ENCODE results near the gene LGR5.

LGR5 gene

DNA sequence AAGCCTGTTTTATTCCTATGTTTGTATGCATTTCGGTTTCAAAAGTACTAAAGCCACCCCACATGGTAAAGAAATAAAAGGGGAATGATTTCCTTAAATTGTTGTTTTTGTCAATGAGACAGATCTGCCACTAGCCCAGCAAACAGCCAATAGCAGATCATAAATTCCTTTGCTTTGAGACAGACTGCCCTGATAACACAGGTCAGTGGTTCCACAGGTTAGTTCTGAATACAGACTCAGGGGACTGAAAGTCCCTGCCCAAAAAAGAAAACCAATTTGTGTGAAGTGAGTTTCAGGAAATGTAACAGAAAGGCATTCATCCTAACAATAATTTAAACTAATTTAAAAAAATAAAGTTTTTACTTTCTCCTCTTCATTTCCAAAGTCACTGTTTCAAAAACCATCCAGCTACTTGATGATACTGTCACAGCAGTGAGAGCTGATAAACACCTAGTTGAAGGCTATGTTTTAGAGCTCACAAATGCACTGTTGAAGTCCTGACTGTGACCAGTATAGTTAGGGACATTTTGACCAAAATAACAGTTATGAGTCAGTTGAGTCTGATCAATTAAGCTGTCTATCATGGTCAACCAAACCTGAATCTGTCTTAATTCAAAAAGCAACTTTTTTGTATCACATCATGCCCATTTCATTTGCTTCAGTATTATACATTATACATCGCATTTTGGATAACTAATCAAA is 77.7 kb downstream of the LGR5 start:
- H4K20me1 ChIP-seq: no peaks in the 10 kb centered on the region
- H3K4me3 ChIP-seq: no peak overlapping the region
- no peak overlapping the region for H3K27ac ChIP-seq
- no peak for TF ChIP-seq Cebpa-rat (IDR thresholded peaks at IDR 0.05)
- H3K36me3 ChIP-seq: no peaks in the 10 kb centered on the region
- no peaks in the 10 kb centered on the region for H3K27me3 ChIP-seq
- H3K4me2 ChIP-seq: no peak overlapping the region
- no peaks in the 10 kb centered on the region for H3K9me3 ChIP-seq (replicated peaks in 1 of 11)
- H3K9ac ChIP-seq: no peak overlapping the region
- H3K4me1 ChIP-seq: no peaks in the 10 kb centered on the region

- no peak overlapping the region for H3K9ac ChIP-seq
- no peak for TF ChIP-seq Cebpa-rat (IDR thresholded peaks at IDR 0.05)
- no peaks in the 10 kb centered on the region for H3K27me3 ChIP-seq
- H4K20me1 ChIP-seq: no peaks in the 10 kb centered on the region
- no peak overlapping the region for H3K27ac ChIP-seq
- H3K4me2 ChIP-seq: no peak overlapping the region
- H3K36me3 ChIP-seq: no peaks in the 10 kb centered on the region
- H3K9me3 ChIP-seq (replicated peaks in 1 of 11): no peaks in the 10 kb centered on the region
- no peak overlapping the region for H3K4me3 ChIP-seq
- H3K4me1 ChIP-seq: peaks cover 0 to 9% (median 2%) of the 10 kb centered on the region in 10 experiments; a peak in 10 of 20 replicates
Observed at GRCh38 chr12:71521125-71521524, 81.5 kb downstream of the LGR5 start.

DNA sequence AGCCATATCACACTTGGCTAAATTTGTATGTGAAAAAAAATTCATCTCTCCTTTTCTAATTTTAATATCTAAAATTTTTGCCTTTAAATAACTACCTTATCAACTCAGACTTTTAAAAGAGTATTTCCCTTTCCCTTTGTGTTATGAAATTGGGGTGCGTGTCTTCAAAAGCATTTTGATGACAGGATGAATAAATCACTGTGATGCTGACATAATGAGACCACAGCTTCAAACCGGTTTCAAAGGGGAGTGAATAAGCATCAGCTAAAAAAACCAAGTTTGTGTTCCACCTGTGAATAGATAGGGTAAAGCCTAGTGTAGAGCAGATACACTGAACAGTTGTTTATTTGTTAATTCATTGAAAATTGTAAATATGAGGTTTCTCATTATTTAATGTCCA is 85.0 kb downstream of the LGR5 start:
- H3K36me3 ChIP-seq: no peaks in the 10 kb centered on the region
- H3K4me3 ChIP-seq: no peak overlapping the region
- TF ChIP-seq Cebpa-rat (IDR thresholded peaks at IDR 0.05): no peak
- peaks cover 0 to 9% (median 2%) of the 10 kb centered on the region in 10 experiments; a peak in 10 of 20 replicates for H3K4me1 ChIP-seq
- H4K20me1 ChIP-seq: no peaks in the 10 kb centered on the region
- H3K27me3 ChIP-seq: no peaks in the 10 kb centered on the region
- H3K27ac ChIP-seq: no peak overlapping the region
- peak overlapping the region in 4 of 11 experiments; percentile 7 to 34 (median 20); a peak in 5 of 22 replicates for H3K4me2 ChIP-seq
- H3K9me3 ChIP-seq (replicated peaks in 1 of 11): no peaks in the 10 kb centered on the region
- no peak overlapping the region for H3K9ac ChIP-seq

GRCh38 chr12:71533703-71534102 is 94.1 kb downstream of the LGR5 start:
- Histone ChIP-seq H3K4me2 (no peak overlapping the region), H3K9me3 (replicated peaks in 1 of 11) (no peaks in the 10 kb centered on the region), H3K27me3 (no peaks in the 10 kb centered on the region), H3K9ac (no peak overlapping the region), H4K20me1 (no peaks in the 10 kb centered on the region), H3K27ac (no peak overlapping the region), H3K4me1 (0 out of 20 replicates have a peak, but pooled peaks cover 0 to 4% (median 0%) of the 10 kb centered on the region in 10 experiments), H3K36me3 (no peaks in the 10 kb centered on the region), H3K4me3 (no peak overlapping the region)
- no peak for TF ChIP-seq Cebpa-rat (IDR thresholded peaks at IDR 0.05)

DNA sequence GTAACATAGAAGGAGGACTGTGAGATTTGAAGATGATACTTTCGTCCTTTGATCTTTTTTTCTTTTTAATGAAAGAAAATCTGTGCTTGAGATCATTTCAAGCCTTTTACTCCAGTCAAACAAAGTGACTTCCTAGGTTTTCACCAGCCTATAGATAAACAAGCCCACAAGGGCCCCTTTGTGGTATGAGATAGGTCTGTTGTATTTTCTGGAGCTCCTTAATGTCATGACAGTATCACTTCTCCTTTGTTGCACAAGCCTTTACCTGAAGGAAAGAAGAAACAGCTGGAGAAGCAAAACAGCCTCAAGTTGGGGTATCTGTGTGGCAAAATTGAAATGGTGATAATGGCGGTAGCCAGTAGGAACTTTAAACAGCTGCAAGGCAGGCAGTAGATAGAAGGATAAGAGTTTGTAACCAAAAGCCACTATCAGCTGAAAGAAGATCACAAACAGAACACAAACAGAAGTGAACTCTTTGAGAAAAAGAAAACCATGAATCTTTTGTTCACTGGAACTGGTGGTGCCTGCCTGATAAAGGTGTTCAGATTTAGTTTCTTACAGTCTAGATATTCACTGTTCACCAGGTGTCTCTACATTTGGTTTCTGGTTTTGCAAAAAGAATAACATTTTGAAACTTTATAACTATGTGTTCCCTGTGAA is 96.8 kb downstream of the LGR5 start:
- Histone ChIP-seq H3K4me3 (no peak overlapping the region), H3K4me2 (no peak overlapping the region), H3K27ac (no peak overlapping the region), H3K9me3 (replicated peaks in 1 of 11) (no peaks in the 10 kb centered on the region), H3K9ac (no peak overlapping the region), H3K27me3 (no peaks in the 10 kb centered on the region), H3K36me3 (no peaks in the 10 kb centered on the region), H3K4me1 (0 out of 20 replicates have a peak, but pooled peaks cover 0 to 4% (median 0%) of the 10 kb centered on the region in 10 experiments), H4K20me1 (no peaks in the 10 kb centered on the region)
- no peak for TF ChIP-seq Cebpa-rat (IDR thresholded peaks at IDR 0.05)

DNA sequence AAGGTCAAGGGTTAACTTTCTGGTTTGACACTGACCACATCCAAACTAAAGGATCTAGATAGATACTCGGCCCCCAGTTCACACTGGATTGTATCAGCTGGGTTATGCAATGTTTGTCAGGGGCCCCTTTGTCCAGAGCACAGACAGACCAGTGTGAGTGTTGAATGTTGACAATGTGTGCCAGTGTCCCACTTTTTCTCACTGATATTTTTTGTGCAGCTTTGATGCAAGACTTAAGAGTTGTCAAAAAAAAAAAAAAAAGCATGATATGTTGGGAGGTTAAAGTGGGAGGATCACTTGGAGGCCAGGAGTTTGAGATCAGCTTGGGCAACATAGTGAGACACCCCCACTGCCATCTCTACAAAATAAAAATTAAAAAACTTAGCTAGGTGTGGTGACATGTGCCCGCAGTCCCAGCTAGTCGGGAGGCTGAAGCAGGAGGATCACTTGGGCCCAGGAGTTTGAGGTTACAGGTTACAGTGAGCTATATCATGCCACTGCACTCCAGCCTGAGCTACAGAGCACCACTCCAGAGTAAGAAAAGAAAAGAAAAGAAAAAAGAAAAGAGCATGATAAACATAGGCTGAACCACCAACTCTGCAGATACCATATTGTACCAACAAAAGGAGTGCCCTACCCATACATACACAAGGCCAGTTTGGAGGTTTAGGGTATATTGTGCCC is 97.5 kb downstream of the LGR5 start:
- no peak for TF ChIP-seq Cebpa-rat (IDR thresholded peaks at IDR 0.05)
- no peaks in the 10 kb centered on the region for H3K9me3 ChIP-seq (replicated peaks in 1 of 11)
- H3K4me3 ChIP-seq: no peak overlapping the region

GRCh38 chr12:71538807-71539206 is 99.2 kb downstream of the LGR5 start:
- H3K27me3 ChIP-seq: no peaks in the 10 kb centered on the region
- H3K4me1 ChIP-seq: 0 out of 20 replicates have a peak, but pooled peaks cover 0 to 2% (median 0%) of the 10 kb centered on the region in 10 experiments
- H3K9me3 ChIP-seq (replicated peaks in 1 of 11): no peaks in the 10 kb centered on the region
- TF ChIP-seq Cebpa-rat (IDR thresholded peaks at IDR 0.05): no peak
- no peak overlapping the region for H3K4me3 ChIP-seq
- no peak overlapping the region for H3K27ac ChIP-seq
- H4K20me1 ChIP-seq: no peaks in the 10 kb centered on the region
- no peak overlapping the region for H3K4me2 ChIP-seq
- no peaks in the 10 kb centered on the region for H3K36me3 ChIP-seq
- H3K9ac ChIP-seq: no peak overlapping the region

More for the DNA sequence above, 97.5 kb downstream of the LGR5 start:
- Histone ChIP-seq H3K27ac (no peak overlapping the region), H3K4me1 (0 out of 20 replicates have a peak, but pooled peaks cover 0 to 4% (median 0%) of the 10 kb centered on the region in 10 experiments), H3K36me3 (no peaks in the 10 kb centered on the region), H3K4me2 (no peak overlapping the region), H3K9ac (no peak overlapping the region), H4K20me1 (no peaks in the 10 kb centered on the region), H3K27me3 (no peaks in the 10 kb centered on the region)

GRCh38 chr12:71541583-71541982 is 102.0 kb downstream of the LGR5 start:
- Histone ChIP-seq H3K27me3 (no peaks in the 10 kb centered on the region), H3K9me3 (replicated peaks in 1 of 11) (no peaks in the 10 kb centered on the region), H3K9ac (no peak overlapping the region), H3K4me2 (no peak overlapping the region), H4K20me1 (no peaks in the 10 kb centered on the region), H3K27ac (no peak overlapping the region), H3K4me3 (no peak overlapping the region), H3K36me3 (no peaks in the 10 kb centered on the region), H3K4me1 (no peaks in the 10 kb centered on the region)
- TF ChIP-seq Cebpa-rat (IDR thresholded peaks at IDR 0.05): no peak

GRCh38 chr12:71546322-71546861 is 106.8 kb downstream of the LGR5 start:
- Histone ChIP-seq H3K9ac (no peak overlapping the region), H3K4me1 (peaks cover 0 to 2% (median 0%) of the 10 kb centered on the region in 10 experiments; a peak in 1 of 20 replicates), H3K27me3 (no peaks in the 10 kb centered on the region), H3K4me2 (no peak overlapping the region), H3K9me3 (replicated peaks in 1 of 11) (no peaks in the 10 kb centered on the region), H3K4me3 (no peak overlapping the region), H4K20me1 (no peaks in the 10 kb centered on the region), H3K27ac (no peak overlapping the region), H3K36me3 (no peaks in the 10 kb centered on the region)
- TF ChIP-seq Cebpa-rat (IDR thresholded peaks at IDR 0.05): no peak
